CD4-positive, alpha-beta T cell treated with Interleukin-1 beta for 1 hour (primary cell): ENCODE results near the gene SLBP.
A peak's percentile ranks its signal among the peaks of the same experiment; 100 is the strongest.

Source experiments
- DNase-seq, 2 donors: peaks; one replicate each; pipeline ENCODE4 v3.0.0-alpha.2; 2020 to 2022

The SLBP gene

DNA sequence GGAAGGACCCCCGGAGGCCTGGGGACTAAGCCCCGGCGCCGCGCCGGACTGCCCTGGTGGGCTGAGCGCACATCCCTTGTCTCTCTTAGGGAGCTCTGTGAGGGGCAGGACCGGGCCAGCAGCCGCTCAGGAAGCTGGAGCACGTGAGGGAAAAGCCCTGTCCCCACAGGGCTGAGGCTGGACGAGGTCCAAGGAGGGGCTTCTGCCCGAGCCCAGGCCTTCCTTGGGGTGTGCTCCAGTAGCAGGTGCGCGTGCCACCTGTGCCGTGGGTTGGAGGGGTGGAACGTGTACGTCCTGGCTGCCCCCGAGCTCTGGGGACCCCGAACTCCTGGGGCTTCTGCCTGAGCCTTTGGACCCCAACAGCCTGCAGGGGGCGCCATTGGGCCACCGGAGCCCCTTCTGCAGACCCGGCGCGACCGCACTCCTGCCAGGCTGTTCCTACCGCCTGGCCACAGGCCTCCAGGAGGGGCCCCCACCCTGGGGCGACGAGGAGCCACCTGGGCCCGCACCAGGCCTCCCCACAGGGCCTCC is 36.4 kb upstream of the SLBP start:
- peak; percentile 72 for DNase-seq

DNA sequence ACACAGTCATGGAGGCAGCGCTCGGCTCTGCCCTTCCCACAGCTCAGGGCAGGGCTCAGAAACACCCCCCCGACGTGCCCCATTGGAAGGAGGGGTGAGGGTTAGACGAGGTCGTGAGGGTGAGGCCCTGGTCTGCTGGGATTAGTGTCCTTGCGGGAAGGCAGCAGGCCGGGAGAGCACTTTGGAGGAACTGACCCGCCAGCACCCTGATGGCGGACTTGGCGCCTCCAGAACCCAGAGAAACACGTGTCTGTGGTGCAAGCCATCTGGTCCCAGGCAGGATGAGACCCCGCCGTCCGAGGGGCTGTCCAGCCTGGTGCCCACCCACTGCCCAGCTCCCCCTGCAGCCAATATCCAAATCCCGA is 35.5 kb upstream of the SLBP start:
- DNase-seq = no peak

DNA sequence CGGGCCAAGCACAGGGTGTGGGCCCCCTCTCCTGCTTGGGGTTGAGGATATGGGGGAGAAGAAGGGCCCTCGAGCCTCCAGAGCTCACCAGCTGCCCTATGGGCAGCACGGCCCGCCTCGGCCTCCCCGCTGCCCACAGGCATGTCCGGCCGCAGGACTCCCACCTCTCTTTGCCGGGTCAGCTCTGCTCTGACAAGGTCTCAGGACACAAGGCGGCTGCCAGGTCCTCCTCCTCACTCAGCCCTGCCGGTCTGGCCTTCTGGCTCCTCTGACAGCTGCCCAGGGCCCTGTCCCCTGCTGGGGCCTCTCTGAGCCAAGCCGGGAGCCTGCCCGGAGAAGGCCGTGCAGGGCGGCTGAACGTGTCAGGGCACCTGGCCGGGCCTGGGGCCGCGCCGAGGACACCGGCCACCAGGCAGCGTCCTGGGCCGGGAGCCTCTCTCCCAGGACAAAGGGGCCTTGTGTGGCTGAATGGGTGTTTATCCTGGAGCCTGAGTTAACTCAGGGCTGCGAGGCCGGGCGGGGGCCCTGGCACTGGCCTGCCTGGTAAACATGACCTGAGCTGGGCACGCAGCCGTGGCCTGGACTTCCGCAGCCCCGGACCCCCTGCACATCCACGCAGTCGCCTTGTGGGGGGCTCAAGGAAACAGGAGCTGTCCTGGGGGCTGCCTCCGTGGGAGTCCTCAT is 34.9 kb upstream of the SLBP start:
- no peak for DNase-seq

DNA sequence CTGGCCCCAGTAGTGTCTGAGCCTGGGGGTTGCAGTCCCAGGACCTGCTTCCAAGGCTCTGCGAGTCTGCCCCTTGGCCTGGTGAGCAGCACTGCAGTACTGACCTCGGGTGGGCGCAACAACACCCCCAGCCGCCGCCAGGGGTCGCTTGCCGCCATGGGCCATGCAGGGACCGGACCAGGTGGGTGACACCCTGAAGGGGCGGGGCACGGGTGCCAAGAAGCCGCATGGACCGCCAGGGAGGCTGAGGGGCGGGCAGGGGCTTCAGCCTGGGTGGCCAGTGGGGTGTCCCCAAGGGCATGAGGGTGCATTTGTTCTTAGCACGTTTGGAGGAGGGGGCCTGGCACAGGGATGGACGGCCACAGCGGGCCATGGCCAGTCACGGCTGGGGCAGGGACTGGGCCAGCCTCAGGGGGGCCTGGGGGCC is 34.2 kb upstream of the SLBP start:
- DNase-seq = peak; percentile 77 to 78

DNA sequence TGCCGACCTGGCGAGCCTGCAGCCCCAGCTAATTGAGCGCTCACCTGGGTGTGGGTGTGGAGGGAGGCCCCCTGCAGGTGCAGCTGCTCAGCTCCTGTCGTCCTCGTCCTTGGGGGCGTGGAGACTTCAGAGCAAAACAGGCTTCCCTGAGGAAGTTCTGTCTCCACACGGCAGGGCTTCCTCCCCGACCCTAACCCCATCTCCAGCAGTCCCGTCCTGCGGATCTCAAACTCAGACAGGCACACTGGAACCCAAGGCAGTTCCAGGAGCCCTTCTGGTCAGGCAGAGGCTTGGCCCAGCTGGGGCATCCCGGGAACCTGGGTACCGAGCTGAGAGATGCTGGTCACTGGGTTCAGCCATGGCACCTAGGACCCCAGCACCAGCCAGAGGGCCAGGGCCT is 33.6 kb upstream of the SLBP start:
- no peak for DNase-seq

DNA sequence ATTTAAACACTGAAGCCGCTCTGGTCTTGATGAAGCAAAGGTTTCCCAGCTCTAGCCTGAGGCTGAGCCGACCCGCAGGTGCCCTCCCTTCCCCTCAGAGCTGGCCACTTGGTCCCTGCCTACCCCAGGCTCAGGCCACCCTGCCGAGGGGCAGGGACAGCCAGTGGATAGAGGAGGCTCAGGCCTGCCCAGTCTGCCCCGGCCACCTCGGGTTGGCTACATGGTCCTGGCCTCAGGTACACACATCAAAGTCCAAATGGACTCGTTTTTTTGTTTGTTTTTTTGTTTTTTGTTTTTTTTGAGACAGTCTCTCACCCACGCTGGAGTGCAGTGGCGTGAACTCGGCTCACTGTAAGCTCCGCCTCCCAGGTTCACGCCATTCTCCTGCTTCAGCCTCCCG is 33.0 kb upstream of the SLBP start:
- DNase-seq = no peak

DNA sequence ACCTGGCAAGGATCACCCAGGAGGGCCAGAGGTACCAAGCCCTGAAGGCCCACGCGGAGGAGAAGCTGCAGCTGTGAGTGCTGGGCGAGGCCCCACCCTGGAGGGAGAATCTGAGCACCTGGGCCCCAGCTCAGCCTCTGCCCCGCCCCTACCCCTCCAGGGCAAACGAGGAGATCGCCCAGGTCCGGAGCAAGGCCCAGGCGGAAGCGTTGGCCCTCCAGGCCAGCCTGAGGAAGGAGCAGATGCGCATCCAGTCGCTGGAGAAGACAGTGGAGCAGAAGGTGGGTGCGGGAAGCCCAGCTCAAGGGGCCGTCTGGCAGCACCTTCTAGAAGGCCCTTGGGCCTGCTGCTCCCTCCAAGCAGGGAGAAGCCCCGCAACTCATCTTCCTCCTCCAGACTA is 32.4 kb upstream of the SLBP start:
- no peak for DNase-seq

DNA sequence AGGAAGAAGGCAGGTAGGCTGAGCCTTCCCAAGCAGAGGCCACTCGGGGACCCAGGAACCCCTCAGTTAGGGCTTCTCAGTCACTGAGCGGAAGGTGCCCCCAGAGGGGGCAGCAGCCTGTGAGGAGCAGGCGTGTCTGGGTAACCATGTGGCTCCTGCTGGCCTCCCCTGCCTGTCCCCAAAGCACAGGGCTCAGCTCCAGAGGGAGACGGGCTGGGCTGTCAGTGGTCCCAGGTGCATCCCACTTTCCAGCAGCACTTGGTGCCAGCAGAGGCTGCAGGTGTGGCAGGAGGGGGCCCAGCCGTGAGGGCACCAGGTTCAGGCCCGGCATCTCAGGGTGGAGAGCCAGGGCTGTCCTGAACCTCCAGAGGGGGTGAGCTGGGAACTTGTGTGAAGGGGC is 31.9 kb upstream of the SLBP start:
- no peak for DNase-seq

DNA sequence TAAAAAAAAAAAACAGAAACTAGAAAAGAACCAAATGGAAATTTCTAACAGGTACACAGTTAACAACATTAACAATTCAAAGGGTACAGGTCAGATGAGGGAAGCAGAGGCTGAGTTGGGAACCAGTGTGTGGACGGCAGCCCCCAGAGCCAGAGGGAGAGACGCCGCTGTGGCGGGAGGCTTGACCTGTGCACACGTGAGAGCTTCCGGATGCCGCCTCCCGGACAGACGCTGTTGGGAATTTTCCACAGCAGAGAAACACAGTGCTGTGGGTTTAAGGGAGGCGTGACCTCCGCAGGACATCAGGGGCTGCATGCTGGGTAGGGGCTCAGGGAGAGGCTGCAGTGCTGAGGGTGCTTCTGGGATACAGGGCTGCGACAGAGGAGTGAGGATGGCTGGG is 31.4 kb upstream of the SLBP start:
- no peak for DNase-seq

DNA sequence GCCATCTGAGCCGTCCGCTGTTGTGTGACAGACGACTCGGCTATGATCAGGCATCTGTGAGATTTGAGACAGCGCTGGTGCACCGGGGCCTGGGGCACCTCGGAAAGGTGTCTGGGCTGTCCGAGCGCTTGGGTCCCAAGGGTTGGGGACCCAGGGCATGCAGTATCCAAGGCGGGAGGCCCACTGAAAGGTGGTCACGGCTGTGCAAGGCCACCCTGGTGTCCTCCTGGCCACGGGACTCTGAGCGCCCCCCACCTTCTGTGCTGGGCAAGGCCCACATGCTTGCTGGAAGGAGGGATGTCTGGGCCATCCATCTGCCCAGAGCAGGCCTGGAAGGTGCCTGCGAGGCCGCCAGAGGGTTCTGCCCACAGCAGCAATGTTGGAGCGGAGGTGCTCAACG is 29.1 kb upstream of the SLBP start:
- no peak for DNase-seq

DNA sequence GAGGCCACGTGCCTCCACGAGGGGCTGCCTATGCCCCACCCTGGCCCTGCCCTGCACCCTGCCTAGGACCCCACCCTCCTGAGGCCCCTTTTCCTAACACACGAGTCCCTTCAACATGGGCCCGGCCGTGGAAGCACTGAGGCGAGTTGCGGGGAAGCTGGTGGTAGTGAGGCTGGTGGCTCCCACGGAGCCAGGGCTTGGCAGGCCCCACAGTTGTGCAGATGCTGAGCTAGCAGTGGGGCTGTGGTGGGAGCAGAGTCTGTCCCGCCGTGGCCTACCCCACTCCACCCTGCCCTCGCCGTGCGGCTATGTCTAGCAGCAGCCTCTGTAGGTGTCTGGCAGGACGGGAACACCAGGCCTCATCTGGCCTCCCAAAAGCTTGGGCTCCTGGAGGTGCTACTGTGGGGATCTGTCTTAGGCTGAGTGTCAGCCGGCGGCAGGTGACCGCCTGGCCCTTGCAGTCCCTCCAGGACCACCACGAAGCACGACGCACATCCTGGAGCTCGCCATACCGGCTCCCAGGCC is 28.0 kb upstream of the SLBP start:
- no peak for DNase-seq

DNA sequence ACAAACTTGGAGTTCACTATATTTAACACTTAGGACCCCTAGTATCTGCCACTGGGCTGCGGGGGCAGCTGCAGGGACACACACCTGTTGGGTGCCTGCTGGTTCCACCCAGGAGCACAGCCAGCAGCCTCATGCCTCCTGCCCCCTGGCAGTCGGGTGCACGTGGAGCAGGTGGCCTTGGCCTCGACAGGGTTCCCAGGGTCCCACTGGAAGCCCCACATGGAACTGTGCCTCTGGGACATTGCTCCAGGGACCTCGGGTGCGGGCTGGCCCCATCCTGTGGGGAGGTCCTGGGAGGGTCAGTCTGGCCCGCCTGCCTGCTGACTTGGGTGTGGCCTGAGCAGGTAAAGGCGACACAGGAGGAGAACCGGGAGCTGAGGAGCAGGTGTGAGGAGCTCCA is 27.2 kb upstream of the SLBP start:
- no peak for DNase-seq

DNA sequence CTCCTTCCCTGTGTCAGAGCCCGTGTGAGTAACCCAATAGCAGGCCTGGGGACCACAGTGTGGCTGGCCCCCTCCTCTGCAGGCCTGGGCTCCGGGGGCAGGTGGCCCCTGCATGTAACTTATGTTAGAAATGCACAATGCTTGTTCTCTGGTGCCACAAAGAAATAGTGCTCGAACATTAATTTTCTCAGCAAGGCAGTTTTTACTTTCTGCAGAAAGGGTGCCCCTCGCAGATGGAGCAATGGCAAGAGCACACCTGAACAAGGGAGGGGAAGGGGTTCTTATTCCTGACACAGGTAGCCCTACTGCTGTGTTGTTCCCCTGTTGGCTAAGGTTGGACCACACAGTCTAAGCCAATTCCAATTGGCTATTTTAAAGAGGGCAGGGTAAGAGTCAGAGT is 26.3 kb upstream of the SLBP start:
- DNase-seq = no peak

DNA sequence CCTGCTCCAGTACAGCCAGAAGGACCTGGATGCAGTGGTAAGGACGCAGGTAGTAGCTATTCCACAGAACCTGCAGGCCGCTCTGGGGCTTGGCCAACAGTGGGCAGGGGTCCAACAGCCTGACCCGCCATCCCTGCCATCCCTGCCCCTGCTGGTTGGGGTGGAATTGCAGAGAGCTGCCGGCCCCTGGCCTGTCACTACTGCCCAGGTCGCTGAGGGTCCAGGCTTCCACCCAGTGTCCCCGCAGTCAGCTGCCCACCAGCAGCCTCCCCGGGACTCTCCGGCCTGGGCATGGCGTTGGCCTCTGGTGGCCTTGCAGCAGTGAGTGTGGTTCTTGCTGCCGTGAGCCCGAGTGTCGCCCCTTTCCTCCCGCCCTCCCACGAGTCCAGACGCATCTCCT is 25.5 kb upstream of the SLBP start:
- no peak for DNase-seq

DNA sequence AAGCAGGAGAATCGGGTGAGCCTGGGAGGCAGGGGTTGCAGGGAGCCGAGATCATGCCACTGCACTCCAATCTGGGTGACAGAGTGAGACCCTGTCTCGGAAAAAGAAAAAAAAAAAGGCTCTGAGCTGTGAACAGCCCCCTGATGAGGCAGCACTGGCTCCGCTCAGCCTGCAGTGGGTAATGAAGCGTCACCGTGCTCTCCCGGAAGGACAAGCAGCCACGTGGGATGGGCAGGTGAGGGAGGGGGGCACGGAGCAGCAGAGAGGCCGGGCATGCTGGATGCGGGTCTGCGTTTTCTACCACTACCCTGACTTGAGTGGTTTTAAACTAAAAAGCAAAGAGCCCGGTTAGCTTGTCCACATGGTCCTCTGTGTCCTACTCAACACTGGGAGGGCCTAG is 24.7 kb upstream of the SLBP start:
- no peak for DNase-seq

DNA sequence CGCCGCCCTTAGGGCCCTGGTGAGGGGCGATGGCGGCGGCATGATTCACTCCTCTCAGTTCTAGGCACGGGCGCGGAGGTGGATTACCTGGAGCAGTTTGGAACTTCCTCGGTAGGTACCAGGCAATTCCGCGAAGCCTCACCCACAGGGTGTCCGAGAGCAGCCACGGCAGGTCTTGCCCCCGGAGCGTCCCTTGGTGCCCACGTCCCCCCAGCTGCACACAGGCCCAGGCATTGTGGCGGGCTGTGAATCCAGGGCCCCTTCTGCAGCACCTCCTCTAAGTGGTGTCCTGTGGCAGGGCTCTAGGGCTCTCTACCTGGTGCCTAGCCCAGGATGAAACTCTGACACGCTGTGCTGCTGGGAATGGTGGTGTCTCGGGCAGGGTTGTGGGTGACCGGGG is 23.1 kb upstream of the SLBP start:
- DNase-seq = no peak

DNA sequence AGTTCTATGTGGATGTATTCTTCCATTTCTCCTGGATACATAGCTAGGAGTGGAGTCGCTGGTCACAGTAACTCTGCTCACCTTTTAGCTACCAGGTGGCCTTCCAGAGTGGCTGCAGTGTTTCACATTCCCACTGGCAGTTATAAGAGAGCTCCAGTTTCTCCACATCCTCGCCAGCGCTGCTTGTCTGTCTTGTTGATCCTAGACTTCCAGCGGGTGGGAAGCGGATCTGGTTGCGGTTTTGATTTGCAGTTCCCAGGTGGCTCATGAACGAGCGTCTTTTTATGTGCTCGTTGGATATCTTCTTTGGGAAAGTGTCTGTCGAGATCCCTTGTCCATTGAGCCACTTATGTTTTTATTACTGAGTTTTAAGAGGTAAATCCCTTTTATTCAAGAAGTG is 20.8 kb upstream of the SLBP start:
- DNase-seq = no peak

DNA sequence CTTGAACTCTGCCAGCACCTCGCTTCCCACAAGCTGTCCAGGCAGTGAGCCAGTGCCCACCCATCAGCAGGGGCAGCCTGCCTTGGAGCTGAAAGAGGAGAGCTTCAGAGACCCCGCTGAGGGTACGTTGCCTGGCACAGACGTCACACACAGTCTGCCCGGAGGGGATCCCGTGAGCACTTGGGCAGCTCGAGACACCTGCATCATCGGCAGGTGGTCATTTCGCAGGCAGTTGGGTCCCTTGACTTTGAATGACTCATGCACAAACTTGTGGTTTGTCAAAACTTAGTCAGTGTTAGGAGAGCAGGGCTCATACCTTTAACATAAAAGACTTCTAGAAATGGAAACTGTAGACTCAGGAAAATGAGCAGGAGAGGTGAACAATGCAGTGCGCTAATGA is 19.1 kb upstream of the SLBP start:
- DNase-seq = no peak

DNA sequence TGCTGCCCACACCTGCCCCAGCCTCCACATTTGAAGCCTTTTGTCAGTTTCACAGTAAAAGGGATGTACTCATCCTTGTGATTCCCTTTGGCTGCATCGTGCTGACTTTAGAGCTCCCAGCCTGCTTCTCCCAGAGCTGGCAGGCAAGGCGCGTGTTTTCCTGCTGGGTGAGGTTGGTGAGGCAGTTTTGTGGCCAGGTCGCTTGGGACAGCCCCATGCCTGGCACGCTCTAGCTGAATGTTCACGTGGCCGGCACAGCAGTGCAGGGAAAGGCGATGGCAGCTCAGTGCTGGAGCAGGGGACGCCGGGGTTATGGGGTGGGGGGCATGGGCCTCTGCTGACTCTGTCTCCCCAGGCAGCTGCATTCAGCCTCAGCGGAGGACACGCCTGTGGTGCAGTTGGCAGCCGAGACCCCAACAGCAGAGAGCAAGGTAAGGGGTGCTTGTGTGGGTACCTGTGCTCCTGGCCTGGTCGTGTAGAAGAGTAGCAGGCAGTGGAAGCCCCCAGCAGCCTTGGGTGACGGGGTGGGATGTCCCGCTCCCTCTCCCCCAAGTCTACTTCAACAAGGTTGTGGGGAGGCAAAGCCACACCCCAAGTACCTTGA is 18.5 kb upstream of the SLBP start:
- no peak for DNase-seq

DNA sequence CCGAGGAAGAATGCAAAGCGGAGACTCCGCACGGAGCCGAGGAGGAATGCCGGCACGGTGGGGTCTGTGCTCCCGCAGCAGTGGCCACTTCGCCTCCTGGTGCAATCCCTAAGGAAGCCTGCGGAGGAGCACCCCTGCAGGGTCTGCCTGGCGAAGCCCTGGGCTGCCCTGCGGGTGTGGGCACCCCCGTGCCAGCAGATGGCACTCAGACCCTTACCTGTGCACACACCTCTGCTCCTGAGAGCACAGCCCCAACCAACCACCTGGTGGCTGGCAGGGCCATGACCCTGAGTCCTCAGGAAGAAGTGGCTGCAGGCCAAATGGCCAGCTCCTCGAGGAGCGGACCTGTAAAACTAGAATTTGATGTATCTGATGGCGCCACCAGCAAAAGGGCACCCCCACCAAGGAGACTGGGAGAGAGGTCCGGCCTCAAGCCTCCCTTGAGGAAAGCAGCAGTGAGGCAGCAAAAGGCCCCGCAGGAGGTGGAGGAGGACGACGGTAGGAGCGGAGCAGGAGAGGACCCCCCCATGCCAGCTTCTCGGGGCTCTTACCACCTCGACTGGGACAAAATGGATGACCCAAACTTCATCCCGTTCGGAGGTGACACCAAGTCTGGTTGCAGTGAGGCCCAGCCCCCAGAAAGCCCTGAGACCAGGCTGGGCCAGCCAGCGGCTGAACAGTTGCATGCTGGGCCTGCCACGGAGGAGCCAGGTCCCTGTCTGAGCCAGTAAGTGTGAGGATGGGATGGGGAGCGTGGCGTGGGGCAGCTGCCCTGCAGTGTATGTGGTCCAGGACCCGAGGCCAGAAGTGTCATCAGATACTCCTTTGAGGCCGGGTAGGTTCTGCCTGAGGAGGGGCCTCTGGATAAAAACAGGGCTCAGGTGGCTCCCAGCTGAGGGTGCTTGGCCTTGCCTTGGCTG is 16.2 kb upstream of the SLBP start:
- no peak for DNase-seq

DNA sequence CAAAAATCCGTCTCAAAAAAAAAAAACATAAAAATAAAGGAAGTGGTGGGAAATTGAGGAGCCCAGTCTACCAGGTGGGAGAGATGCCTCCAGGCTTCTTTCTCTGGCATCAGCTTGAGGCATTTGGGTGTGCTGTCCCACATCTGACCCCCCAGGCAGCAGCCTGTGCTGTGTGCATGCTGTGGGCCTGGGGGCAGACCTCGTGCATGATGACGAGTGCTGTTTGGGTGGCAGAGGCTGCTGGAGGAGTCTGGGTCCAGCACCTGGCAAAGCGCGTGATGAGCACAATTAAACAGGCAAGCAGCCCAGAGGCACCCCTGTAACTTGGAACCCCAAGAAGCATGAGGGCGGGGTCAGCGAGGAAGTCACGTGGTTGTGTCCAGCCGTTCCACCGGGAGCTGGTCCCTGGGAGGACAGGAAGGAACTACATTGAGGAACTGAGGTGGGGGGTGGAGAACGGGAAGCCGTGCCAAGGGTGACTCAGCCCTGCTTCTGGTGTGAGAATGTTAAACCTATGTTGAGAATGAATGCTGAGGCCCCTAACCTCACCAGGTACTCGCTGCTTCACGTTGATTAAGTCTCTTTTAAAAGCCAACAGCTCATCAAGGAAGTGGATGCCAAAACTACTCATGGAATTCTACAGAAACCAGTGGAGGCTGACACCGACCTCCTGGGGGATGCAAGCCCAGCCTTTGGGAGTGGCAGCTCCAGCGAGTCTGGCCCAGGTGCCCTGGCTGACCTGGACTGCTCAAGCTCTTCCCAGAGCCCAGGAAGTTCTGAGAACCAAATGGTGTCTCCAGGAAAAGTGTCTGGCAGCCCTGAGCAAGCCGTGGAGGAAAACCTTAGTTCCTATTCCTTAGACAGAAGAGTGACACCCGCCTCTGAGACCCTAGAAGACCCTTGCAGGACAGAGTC is 15.3 kb upstream of the SLBP start:
- DNase-seq = peak in 1 of 2 donors; percentile 54

DNA sequence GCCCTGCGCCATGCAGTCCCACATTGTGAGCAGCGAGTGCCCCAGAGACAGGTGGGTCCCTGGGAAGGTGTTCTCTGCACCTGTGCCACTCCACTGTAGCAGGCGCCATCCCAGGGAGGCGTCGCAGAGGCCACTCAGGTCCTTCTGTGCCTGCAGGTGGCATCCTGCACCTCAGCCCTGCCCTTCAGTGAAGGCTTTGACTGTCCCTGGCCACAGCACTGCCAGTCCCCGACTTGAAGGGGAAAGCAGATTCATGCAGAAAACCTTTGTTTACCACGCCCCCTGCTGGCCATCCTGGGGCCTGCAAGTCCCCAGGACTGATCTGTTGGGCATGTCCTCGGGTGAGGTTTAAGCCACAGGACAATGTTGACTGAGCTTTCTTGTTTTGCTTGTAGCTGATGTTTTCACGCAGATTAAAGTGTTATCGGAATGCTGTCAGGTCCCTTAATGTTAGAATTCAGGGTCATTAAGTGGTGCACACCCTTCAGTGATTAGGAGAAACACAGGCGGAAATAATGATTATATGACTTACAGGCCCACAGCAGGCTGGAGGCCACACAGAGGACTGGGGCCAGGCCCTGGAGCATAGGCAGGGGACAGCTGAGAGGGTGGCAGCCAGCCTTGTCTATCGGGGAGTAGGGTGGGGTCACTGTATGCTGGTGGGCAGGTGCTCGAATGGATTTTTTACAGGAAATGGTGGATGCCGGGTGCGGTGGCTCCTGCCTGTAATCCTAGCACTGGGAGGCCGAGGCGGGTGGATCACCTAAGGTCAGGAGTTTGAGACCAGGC is 14.2 kb upstream of the SLBP start:
- DNase-seq = peak; percentile 87 to 89
